ENCODE measurements around the gene TMEM182.

Gene TMEM182, protein sequence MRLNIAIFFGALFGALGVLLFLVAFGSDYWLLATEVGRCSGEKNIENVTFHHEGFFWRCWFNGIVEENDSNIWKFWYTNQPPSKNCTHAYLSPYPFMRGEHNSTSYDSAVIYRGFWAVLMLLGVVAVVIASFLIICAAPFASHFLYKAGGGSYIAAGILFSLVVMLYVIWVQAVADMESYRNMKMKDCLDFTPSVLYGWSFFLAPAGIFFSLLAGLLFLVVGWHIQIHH

DNA sequence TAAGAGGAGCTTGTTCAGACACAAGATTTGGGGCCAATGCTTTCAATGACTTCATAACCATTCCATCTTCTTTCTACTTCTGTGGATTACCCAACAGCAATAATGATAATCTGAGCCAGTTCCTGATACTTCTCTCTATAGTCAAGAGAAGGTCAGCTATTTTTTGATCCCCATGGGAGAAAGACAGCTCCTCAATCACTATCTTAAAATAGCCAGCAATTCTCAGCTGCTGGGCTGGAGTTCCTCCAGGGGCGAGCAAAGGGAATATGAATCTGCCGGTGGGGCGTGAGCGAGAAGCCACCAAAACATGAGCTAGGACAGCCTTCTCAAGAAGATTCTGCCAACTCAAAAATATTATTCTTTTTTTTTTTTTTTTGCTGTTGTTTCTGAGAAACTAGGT lies at the start of gene TMEM182:
Gene TMEM182, plus strand, starts transcription at position 269 of the 400 bp plus-strand sequence. CDS start 187 bp downstream, outside the sequence.
- DNase-seq (ENCODE audit: low read depth) = no peak

DNA sequence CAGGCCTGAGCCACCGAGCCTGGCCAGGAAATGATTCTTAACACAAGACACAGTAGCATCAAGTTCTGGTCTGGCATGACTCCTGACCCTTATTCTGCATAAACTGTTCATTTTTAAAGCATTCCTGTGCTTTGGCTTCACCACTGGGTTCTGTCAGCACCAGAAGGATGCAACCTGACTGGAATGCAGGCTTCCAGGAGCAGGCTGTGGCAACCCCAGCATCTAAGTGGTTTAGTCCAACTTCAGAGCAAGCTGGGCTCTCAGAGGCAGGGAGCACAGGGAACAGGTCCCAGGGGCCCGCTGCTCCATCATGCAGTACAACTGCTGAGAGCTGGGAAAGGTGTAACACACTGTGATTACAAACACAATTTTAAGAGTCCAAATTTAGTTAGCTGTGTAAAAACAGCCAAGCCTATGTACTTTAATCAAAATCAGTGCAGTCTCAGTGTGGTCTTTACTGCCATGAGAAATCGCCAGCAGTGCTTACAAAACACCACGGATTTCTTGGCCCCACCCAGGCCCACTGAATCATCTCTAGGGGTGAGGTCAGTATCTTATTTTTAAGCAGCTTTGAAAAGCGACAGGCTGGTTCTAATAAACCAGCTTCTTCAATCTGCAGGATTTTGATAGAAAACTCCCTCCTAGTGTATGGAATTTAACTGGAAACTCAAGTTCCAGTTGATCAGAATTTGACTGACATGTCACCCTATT lies 44.4 kb upstream of the TMEM182 start:
- DNase-seq (ENCODE audit: low read depth) = no peak

DNA sequence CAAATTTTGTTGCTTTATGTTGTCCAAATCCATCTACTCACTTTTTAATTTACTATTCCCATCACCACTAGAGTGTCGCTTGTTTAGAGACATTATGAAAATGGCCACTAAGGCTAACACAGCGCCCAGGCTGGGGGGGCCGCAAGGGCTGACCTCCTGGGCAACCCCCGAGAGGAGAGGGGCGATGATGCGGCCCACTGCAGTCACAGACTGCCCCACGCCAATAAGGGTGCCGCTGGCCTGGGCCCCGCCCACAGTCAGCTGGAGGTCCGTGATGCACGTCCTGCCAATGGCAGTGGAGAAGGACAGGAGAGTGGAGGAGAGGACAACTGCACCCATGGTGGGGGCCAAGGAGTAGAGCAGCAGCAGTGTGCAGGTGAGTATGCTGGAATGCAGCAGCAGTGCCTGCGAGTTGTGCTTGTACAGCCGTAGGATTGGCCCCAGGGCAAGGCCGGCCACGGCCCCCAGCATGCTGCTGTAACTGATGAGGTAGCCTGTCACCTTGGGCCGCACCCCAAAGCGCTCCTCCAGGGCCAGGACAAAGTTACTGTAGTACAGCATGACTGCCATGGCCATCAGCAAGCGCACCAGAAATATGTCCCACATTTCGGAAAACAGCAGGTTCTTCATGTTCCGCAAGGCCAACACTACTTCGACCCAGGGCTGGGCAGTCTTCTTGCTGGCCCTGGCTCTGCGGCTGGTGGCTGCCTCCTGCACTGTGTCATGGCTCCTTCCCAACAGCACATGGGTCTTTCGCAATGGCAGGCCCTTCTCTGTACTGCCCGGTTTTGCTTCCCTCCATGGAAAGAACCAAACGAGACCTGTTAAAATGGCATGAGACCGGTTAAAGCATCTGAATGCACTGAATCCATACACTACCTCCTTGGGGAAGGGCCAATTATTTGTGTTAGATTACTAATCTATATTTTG lies 43.2 kb upstream of the TMEM182 start:
- no peak for DNase-seq (ENCODE audit: low read depth)

DNA sequence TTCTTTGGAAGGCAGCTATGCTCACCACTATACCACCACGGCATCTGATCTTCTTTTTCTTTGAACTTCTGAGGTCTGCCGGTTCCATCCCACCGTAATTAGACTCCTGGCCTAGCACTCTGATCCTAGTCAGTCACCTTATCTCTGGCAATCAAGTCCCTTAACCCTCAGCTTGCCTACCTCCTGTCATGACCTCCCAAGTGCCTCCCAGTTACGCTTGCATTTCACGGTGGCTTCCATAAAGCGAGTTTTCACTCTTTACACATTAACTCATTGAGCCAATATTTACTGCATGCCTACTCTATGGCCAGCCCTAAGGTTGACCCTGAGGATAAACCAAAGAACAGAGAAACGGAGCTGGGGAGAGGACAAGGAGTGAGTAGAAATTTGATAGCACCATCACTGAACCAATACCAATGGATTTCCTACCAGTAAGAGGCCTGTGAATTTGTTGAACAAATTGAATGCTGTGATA lies 37.8 kb upstream of the TMEM182 start:
- no peak for DNase-seq (ENCODE audit: low read depth)

DNA sequence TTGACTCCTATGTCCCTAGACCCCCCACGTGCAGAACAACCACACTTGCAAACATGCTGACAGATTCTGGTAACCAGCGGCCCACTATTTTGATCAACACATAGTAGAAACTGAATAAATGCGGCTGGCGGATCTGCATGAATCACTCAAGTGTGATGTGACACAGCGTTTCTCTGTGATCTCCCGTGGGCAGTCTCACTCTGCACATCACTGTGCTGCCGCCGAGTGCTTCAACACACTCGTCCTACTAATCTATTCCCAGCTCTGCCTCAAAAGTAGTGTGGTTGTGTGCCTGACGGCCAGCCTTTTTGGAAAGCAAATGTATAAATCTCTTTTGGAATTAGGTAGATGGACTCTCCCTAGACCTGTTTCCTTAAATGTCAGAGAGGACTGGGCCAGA lies 37.3 kb upstream of the TMEM182 start:
- no peak for DNase-seq (ENCODE audit: low read depth)

DNA sequence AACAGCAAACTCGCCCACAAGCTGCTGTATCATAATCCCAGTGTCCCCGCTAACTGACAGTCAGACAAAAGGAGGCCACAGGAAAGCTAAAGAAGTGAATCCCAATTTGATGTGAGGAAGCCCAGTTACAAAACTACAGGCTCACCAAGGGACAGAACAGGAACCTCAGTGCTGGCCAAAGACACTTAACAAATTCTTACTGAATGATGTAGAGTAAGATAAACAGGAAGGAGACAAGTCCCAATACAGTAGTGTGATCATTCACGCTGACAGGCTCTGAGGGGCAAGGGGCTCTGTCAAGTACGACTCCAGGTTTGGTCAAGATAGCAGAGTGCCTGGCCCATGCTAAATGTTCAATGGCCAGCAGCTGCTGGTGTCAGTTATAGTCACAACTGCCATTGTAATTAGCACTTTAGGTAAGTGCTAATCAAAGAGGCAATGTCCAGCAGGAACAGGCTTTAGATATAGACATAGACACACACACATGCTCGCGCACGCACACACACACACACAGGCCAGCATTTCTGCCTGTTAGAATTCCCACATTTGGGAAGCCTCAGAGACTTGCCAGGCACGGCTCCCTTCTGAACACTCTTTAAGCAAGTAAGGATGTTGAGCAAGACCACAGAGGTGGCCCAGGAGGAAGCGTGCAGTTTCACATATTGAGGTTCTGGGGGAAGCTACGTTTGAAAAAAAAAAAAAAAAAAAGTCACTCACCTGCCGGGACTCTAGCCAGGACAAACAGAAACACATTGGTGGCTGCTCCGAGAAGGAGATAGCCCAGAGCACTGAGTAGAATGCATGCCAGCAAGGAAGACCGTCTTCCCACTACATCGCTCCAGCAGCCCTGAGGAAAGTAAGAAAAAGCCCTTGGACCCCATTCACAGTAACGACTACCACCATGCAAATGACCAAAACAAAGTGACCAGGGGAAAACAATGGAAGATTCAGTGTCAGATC lies 35.4 kb upstream of the TMEM182 start:
- no peak for DNase-seq (ENCODE audit: low read depth)

DNA sequence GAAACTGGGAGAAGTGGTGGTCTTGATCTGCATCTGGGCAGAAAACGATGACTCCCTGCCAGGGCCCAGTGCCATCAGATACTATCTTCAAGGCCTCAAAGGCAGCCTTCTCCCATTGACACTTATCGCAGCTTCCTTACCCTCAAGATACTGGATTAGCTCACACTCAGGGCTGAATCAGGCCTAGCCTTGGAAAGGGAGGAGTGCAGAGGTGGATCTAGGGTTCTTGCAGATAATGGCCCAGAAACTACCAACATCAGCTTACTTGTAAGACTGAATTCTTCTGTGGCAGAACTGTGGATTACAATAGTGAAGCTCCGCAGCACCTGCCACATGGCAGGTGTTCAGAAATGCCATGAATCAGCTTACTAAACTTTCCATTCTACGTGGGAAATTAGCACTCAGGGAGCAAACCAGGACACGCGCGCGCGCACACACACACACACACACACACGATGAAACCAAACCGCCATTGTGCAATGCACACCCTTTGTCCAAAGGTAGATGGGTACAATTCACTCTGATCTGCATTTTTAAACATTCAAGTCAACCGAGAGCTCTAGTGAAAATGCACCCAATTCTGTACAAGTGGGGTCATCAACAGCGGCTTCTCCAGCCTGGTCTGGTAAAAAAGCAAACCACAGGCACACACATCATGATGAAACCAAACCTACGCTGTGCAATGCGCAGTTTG lies 26.3 kb upstream of the TMEM182 start:
- DNase-seq (ENCODE audit: low read depth) = no peak

DNA sequence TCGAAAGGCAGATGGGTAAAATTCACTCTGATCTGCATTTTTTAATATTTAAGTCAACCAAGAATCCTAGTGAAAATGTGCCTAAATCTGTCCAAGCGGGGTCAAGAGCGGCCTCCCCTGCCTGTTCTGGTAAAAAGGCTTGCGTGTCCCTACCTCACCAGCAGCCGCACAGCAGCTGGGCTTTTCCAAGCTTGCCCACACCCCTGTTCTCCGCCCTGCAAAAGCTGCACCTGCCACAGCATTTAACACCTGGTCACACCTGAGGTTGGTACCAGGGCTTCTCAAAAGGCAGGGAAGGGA lies 25.8 kb upstream of the TMEM182 start:
- DNase-seq (ENCODE audit: low read depth) = no peak

DNA sequence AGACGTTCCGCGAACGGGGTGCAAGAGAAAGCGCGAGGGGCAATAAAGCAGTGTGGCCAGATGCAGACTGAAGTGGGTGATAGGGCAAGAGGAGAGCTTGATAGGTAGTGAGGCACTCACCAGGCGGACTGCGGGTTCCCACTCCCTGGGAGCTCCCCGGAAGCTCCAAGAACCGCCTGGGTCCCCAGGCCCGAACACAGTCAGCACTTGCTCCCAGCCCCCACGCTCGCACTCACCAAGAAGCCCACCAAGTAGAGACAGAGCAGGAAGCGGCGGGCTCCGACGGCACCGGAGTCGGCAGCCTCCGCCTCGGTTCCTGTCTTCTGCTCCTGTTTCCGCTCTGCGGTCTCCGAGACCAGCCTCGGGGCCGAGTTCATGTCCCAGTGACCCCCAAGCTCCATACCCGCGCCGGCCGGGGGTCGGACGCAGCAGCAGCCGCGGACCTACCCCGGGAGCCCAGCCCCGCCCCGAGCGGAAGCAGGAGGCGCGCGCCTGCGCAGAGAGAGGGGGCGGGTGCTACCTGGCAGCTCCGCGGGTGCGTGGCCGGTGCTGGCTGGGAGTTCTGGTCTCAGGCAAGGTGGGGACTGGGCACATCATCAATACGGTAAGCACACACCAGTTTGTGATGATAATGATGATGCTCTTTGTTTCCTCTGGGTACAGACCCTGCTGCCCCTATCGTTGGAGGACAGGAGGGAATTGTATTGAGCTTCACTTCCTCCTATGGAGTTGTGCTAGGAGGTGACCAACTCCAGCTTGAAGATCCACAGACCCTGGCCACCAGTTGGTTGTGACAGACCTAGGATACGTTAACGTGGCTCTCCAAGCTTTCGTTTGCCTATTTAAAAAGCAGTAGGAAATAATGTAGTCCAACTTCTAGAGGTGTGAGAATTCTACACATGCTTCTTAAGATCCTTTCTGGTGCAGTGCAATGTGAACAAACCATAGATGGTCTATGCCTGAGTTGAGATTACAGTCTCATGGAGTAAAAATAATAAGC lies 25.1 kb upstream of the TMEM182 start:
- peak; percentile 76 for DNase-seq (ENCODE audit: low read depth)

DNA sequence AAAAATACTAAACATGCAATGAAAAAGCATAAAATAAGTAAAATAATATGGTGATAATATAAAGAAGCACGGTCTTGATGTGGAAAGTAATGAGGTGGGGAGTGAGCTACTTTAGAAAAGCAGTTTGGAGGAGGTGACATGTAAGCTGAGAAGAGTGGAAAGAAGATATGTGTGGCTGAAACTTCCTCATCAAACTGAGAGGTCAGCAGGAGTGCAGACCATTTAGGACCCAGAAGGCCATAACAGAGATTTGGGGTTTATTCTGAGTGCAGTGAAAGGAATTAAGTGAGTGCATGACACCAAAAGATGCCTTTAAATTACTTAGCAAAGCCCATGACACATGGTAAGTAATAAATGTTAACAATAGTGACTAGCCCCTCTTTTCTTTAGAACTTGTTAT lies 24.4 kb upstream of the TMEM182 start:
- DNase-seq (ENCODE audit: low read depth) = no peak

DNA sequence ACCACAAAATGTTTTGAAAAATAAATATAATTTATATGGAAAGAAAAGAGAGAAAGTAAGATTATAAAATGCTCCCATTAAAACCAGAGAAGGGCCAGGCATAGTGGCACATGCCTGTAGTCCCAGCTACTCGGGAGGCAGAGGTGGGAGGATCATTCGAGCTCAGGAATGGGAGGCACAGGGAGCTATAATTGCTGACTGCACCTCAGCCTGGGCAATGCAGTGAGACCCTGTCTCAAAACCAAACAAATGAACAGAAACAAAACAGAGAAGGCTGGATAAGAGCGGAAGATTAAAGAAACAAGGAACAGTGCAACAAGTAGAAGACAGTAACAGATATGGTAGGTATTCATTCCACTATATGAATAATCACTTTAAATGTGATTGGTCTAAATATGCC lies 18.6 kb upstream of the TMEM182 start:
- no peak for DNase-seq (ENCODE audit: low read depth)

DNA sequence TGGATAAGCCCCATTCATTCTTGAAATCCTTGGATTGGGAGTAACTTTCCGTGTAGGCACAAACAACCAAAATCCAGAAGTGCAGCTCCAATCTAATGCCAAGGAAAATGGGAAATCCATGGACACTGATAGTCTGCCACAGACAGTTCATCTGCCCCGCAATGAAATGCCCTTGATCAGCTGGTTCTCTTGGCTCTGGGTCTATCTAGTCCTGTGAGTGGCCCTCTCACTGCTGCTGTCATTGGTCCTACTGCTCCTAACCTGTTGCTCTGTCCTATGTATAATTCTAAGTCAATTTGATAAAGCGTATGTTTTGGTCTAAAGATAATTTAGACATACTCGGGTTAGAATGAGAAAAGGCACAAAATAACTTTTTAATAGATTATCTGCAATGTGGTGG lies 13.7 kb upstream of the TMEM182 start:
- DNase-seq (ENCODE audit: low read depth) = no peak

DNA sequence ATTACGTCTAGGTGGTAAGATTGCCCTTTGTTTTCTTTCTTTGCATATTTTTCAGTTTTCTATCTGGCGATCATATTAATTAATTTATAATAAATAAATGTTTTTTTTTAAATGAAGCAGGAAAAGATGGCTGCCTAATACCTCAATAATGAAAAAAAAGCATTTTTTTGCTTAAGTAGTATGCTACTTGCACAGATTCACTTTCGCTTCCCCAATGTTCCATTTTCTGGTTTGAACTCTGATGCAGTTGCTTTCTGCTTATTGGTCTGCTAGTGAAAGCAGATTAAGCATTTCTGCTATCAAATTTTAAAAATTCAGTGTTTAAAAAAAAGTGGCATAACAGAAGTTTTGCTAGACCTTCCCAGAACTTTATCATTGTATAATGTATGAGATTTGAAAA lies 11.9 kb upstream of the TMEM182 start:
- DNase-seq (ENCODE audit: low read depth) = no peak

DNA sequence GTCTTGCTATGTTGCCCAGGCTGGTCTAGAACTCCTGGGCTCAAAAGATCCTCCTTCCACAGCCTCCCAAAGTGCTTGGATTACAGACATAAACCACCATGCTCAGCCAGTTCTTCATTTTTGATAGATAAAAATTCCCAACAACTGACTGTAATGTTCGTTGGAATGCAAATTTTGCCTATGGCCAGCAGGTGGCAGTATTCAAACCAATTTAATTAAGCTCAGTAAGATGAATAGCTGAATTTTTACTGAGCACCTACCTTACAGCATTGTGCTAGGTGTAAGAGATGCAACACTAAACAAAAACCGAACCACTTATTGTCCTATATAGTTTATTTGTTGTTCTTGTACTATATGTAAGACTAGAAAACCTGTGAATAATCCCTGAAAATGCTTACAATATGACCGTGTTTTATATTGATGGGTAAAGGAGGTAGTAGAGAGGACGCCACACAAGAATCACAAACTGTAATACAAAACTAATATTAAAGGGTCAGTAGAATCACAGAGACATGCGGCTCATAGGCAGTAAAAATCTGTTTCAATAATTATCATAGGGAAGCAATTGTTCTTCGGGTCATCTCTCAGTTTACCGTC lies 8.2 kb upstream of the TMEM182 start:
- no peak for DNase-seq (ENCODE audit: low read depth)

DNA sequence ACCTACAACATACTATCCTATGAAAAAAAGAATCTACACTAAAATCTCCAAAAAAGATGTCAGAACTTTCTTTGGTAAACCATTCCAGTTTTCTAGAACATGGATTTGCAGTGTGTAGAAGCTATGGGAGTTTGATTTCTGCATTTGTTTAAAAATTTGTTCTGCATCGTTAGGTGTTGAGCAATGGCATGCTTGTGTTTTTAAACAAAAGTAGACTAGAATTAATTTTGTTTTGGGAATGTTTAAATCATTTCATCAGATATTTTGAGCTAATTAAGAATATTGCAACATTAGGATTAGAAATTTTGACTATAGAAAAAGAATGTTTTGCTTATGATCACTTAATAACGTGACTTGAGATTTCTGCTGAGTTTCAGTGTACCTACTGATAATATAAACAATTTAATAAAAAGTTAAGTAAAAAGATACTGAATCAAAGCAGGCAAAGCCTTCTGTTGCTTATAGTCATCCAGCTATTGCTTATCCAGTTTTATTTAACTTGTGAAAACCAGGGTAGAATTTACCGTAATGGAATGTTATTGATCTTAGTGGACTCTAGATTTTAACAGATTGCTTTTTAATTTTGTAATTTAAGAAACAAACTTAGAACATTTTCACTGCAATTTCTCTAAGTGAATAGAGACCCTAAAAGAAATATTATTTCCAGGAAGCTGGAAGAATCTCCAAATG lies 7.2 kb upstream of the TMEM182 start:
- no peak for DNase-seq (ENCODE audit: low read depth)

DNA sequence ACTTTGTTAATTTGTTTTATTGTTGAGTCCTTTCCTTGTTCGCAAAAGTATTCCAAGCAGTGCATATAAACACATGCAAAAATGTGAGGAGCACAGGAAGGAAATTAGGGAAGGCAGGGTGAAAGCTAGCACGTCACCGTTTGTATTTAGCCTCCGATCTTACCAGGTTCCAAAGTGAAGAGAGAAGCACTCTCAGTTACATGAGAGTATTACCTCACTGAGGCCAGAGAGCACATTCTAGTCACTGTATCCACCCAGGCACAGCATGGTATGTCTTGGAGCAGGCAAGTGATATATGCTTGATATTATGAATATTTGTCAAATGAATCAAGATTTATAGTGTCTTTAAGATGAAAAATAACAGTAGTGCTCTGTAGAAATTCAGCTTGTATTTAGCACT lies 6.5 kb upstream of the TMEM182 start:
- no peak for DNase-seq (ENCODE audit: low read depth)

DNA sequence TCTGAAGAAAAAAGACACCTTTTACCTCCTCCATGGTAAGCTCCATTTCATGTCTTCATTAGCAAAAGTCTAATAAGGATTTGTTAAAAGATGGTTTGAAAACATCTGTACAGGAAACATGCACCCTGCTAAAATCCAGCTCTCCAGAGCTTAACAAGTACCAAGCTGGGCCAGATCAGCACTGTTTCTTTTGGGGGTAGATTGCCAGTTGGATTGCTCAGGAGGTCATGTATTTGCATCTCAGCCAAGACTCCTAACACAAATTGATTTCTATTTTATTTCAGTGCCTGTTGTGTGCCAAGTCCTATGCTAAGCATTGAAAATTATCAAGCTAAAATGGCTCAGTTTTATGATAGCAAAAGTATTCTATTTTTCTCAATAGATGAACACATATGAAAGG lies 3.4 kb upstream of the TMEM182 start:
- DNase-seq (ENCODE audit: low read depth) = no peak

DNA sequence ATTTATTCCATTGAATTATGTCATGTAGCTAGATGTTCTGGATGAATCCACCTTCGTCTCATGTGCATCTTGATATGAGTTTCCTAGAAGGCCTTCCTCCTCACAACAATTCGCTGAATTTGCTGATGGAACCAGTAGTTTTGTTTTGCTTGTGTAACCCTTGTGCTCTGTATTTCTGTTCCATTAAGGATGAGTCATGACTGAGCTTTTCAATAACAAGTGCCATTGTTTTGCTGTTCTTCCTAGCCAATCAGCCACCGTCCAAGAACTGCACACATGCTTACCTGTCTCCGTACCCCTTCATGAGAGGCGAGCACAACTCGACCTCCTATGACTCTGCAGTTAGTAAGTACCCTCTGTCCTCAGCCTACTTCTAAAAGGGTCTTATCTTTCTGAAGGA lies 2.3 kb downstream of the TMEM182 start:
- DNase-seq (ENCODE audit: low read depth) = no peak

DNA sequence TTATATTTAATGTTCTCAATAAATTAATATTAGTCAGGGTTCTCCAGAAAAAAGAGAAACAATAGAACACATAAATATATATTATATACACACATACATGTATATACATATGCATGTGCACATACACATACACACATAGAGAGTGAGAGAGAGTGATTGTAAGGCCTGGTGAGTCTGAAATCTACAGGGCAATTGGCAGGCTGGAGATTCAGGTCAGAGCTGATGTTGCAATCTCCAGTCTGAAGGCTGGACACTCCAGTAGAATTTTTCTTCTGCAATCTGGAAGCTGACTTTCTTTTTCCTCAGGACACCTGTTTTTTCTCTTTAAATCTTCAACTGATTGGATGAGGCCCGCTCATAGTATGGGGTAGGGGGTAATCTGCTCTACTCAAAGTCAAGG lies 3.2 kb downstream of the TMEM182 start:
- DNase-seq (ENCODE audit: low read depth) = no peak
